Gastroesophageal sphincter (tissue), 4 donors: ENCODE measurements around the gene BSPRY. TPM values are rescaled to one million over a fixed set of nuclear protein-coding genes. Genes with fewer than 3 reads are reported as not detected.

Source experiments
- ATAC-seq: fragments of 150-250 bp; one replicate; pipeline ENCODE4 v1.9.1; 2016; ENCODE audit warnings: mild to moderate bottlenecking, moderate library complexity
- H3K27ac ChIP-seq, 4 donors: fragments of 200-600 bp; sonication (generic) in 3 of 4; 1 replicate in 3 of 4; 2 replicates in 1 of 4; pipeline ENCODE4 v1.5.1; 2016 to 2019
- H3K27me3 ChIP-seq: fragments of 200-600 bp; sonication (generic); one replicate; pipeline ENCODE4 v1.5.1; 2019
- H3K36me3 ChIP-seq, 2 donors: fragments of 200-600 bp; sonication (generic); one replicate each; pipeline ENCODE4 v1.5.1; 2019; ENCODE audit warnings: control low read depth in 1 of 2
- H3K4me1 ChIP-seq, 3 donors: fragments of 200-600 bp; sonication (generic); 1 replicate in 2 of 3; 2 replicates in 1 of 3; pipeline ENCODE4 v1.5.1; 2016 to 2019; ENCODE audit warnings: control low read depth in 2 of 3
- H3K4me3 ChIP-seq, 2 donors: fragments of 200-600 bp; sonication (generic); one replicate each; pipeline ENCODE4 v1.5.1; 2019; ENCODE audit warnings: mild to moderate bottlenecking in 1 of 2, moderate library complexity in 1 of 2
- H3K9me3 ChIP-seq, 3 donors: fragments of 200-600 bp; sonication (generic); one replicate each; pipeline ENCODE4 v1.5.1; 2017 to 2019; ENCODE audit warnings: control low read depth in 2 of 3
- CTCF ChIP-seq, 4 experiments: fragments of 200-600 bp in 2 of 4; fragments of 450-650 bp in 2 of 4; sonication (generic) in 1 of 4; IDR thresholded peaks; one replicate each; pipeline ENCODE4 v1.5.1; 2017 to 2019; ENCODE audit warnings: antibody characterized with exemption in 4 of 4, mild to moderate bottlenecking in 2 of 4, moderate library complexity in 2 of 4
- EP300 ChIP-seq: sonication (generic); formaldehyde crosslinking; IDR thresholded peaks from one replicate; pipeline ENCODE4 v1.6.1; 2017; ENCODE audit warnings: antibody characterized with exemption, mild to moderate bottlenecking
- POLR2A ChIP-seq, 2 donors: fragments of 450-650 bp; IDR thresholded peaks; one replicate each; pipeline ENCODE4 v1.6.1; 2017; ENCODE audit warnings: antibody characterized with exemption in 2 of 2, mild to moderate bottlenecking in 2 of 2, moderate library complexity in 1 of 2
- POLR2AphosphoS5 ChIP-seq: sonication (generic); formaldehyde crosslinking; IDR thresholded peaks from one replicate; pipeline ENCODE4 v1.6.1; 2017; ENCODE audit warnings: antibody characterized with exemption
- WGBS, 2 donors: methylation state at CpG; one replicate each; pipeline ENCODE4 v1.1.5; 2018; ENCODE audit warnings: low coverage in 1 of 2; 5-methylcytosine and 5-hydroxymethylcytosine counted together
- total RNA-seq, 4 donors: library from RNA; depleted of rRNA; stranded (reverse); fragments of >200 nt; gene quantifications; one replicate each; pipeline ENCODE4 v1.1.0, GENCODE V29; 2016

Gene BSPRY
- total RNA-seq, 4 donors from 2014 or later = 0.16 to 4.0 (median 0.36) TPM

- TF ChIP-seq POLR2AphosphoS5 (no peak), CTCF (IDR thresholded peaks at IDR 0.05) (no peak), POLR2A (IDR thresholded peaks at IDR 0.05) (no peak), EP300 (no peak)
- H3K27me3 ChIP-seq = peaks cover 15% of the 10 kb centered on the region
- H3K4me3 ChIP-seq = no peak overlapping the region
- H3K36me3 ChIP-seq = no peaks in the 10 kb centered on the region
- 11 to 25% methylated on average over 1 of the region's 1 CpG for WGBS, 2 donors
- no peaks in the 10 kb centered on the region for H3K9me3 ChIP-seq
- no peak overlapping the region for H3K27ac ChIP-seq
- ATAC-seq = no peak
- H3K4me1 ChIP-seq = peaks cover 0 to 41% (median 4%) of the 10 kb centered on the region in 3 donors
Measured at GRCh38 chr9:113345671-113346070, 3.7 kb upstream of the BSPRY start.

- WGBS, 2 donors = 81 to 84% methylated on average over 2 of the region's 3 CpGs
- no peak overlapping the region for H3K27ac ChIP-seq
- no peak for ATAC-seq
- no peak overlapping the region for H3K4me3 ChIP-seq
- TF ChIP-seq POLR2AphosphoS5 (no peak), CTCF (IDR thresholded peaks at IDR 0.05) (no peak), POLR2A (IDR thresholded peaks at IDR 0.05) (no peak), EP300 (no peak)
- H3K9me3 ChIP-seq = no peaks in the 10 kb centered on the region
- H3K4me1 ChIP-seq = peaks cover 0 to 32% (median 4%) of the 10 kb centered on the region in 3 donors
- H3K36me3 ChIP-seq = no peaks in the 10 kb centered on the region
- H3K27me3 ChIP-seq = peaks cover 42% of the 10 kb centered on the region
Measured at GRCh38 chr9:113348437-113348836, 904 bp upstream of the BSPRY start.

- Histone ChIP-seq H3K9me3 (no peaks in the 10 kb centered on the region), H3K36me3 (no peaks in the 10 kb centered on the region), H3K27me3 (peaks cover 47% of the 10 kb centered on the region), H3K4me3 (peak overlapping the region in 1 of 2 donors; percentile 58), H3K27ac (no peak overlapping the region), H3K4me1 (peaks cover 0 to 26% (median 4%) of the 10 kb centered on the region in 3 donors)
- WGBS, 2 donors = 34 to 56% methylated on average over 6 to 11 of the region's 13 CpGs
- no peak for ATAC-seq
- TF ChIP-seq POLR2A (IDR thresholded peaks at IDR 0.05) = no peak
- no peak for TF ChIP-seq EP300
- no peak for TF ChIP-seq CTCF (IDR thresholded peaks at IDR 0.05)
Measured at GRCh38 chr9:113349066-113349444, 286 bp upstream of the BSPRY start.

GRCh38 chr9:113350107-113350661, 843 bp downstream of the BSPRY start:
- Histone ChIP-seq H3K9me3 (no peaks in the 10 kb centered on the region), H3K4me1 (peaks cover 0 to 16% (median 4%) of the 10 kb centered on the region in 3 donors), H3K4me3 (peak overlapping the region; percentile 41 to 58), H3K27ac (no peak overlapping the region), H3K27me3 (peaks cover 58% of the 10 kb centered on the region), H3K36me3 (no peaks in the 10 kb centered on the region)
- WGBS, 2 donors = 18 to 32% methylated on average over 3 to 14 of the region's 14 CpGs
- TF ChIP-seq POLR2AphosphoS5 (no peak), EP300 (no peak), CTCF (IDR thresholded peaks at IDR 0.05) (no peak), POLR2A (IDR thresholded peaks at IDR 0.05) (no peak)
- peak; percentile 25 for ATAC-seq

GRCh38 chr9:113350937-113351336, 1.6 kb downstream of the BSPRY start:
- Histone ChIP-seq H3K4me3 (no peak overlapping the region), H3K27me3 (peaks cover 66% of the 10 kb centered on the region), H3K27ac (no peak overlapping the region), H3K36me3 (no peaks in the 10 kb centered on the region), H3K9me3 (no peaks in the 10 kb centered on the region), H3K4me1 (peaks cover 0 to 16% (median 4%) of the 10 kb centered on the region in 3 donors)
- WGBS, 2 donors = 30 to 48% methylated on average over 2 to 5 of the region's 6 CpGs
- no peak for ATAC-seq
- TF ChIP-seq POLR2AphosphoS5 = no peak
- no peak for TF ChIP-seq CTCF (IDR thresholded peaks at IDR 0.05)
- no peak for TF ChIP-seq EP300
- TF ChIP-seq POLR2A (IDR thresholded peaks at IDR 0.05) = no peak
